MM.1S (cell line): Measurements from ENCODE around the gene HMG20A.

Experiments used
- CTCF ChIP-seq: fragments of 300-600 bp; sonication (generic); IDR thresholded peaks from 2 replicates; pipeline ENCODE4 v1.5.1; 2016; ENCODE audit warnings: antibody characterized with exemption, low read length, mixed read lengths
- EZH2 ChIP-seq: fragments of 300-600 bp; sonication (generic); optimal IDR thresholded peaks from 2 replicates; pipeline ENCODE3; 2017; ENCODE audit warnings: low read depth, mild to moderate bottlenecking, antibody characterized with exemption, low read length, mixed read lengths

- TF ChIP-seq EZH2 = no peak
- no peak for TF ChIP-seq CTCF
These were observed 43.6 kb downstream of the HMG20A start for GRCh38 chr15:77464129-77464865.
